Heart right ventricle (tissue), 16 donors: ENCODE results near the gene GRID1. TPM values are rescaled to one million over a fixed set of nuclear protein-coding genes. Genes with fewer than 3 reads are reported as not detected.

Experiments
- ATAC-seq, 8 donors: fragments of 200-7000 bp; cut with Tn5 transposase; one replicate each; pipeline ENCODE4 v1.9.1; 2020; ENCODE audit warnings: mild to moderate bottlenecking in 8 of 8, moderate library complexity in 8 of 8, moderate number of reproducible peaks in 1 of 8
- DNase-seq, 2 donors: peaks; one replicate each; pipeline ENCODE4 v3.0.0-alpha.2; 2020
- H3K27ac ChIP-seq, 10 donors: fragments of 200-600 bp; sonication (generic) in 2 of 10; one replicate each; pipeline versions ENCODE4 v1.5.0 to v1.8.0; 2020 to 2022; ENCODE audit warnings: mild to moderate bottlenecking in 3 of 10
- H3K27me3 ChIP-seq, 7 donors: fragments of 200-600 bp; one replicate each; pipeline ENCODE4 v1.8.0; 2021 to 2022; ENCODE audit warnings: mild to moderate bottlenecking in 2 of 7
- H3K36me3 ChIP-seq, 9 donors: fragments of 200-600 bp; sonication (generic) in 1 of 9; one replicate each; pipeline versions ENCODE4 v1.5.0 to v1.8.0; 2020 to 2022; ENCODE audit warnings: mild to moderate bottlenecking in 2 of 9
- H3K4me1 ChIP-seq, 9 donors: fragments of 200-600 bp; sonication (generic) in 1 of 9; one replicate each; pipeline versions ENCODE4 v1.5.0 to v1.8.0; 2020 to 2022; ENCODE audit warnings: mild to moderate bottlenecking in 4 of 9
- H3K4me3 ChIP-seq, 10 donors: fragments of 200-600 bp; sonication (generic) in 2 of 10; one replicate each; pipeline versions ENCODE4 v1.5.0 to v1.8.0; 2020 to 2022; ENCODE audit warnings: mild to moderate bottlenecking in 7 of 10, moderate library complexity in 2 of 10
- H3K9me3 ChIP-seq, 11 donors: fragments of 200-600 bp in 10 of 11; sonication (generic) in 2 of 11; one replicate each; pipeline versions ENCODE4 v1.5.0 to v1.8.0; 2013 to 2022; ENCODE audit warnings: mild to moderate bottlenecking in 2 of 11, control low read depth in 1 of 11, moderate library complexity in 1 of 11
- CTCF ChIP-seq, 9 donors: fragments of 200-600 bp; sonication (generic) in 2 of 9; IDR thresholded peaks; one replicate each; pipeline versions ENCODE4 v1.5.0 to v1.8.0; 2021 to 2022; ENCODE audit warnings: antibody characterized with exemption in 9 of 9, mild to moderate bottlenecking in 5 of 9, moderate library complexity in 1 of 9
- WGBS, 2 donors: extraction: QIAGEN DNeasy Blood & Tissue Kit; methylation state at CpG; one replicate each; pipeline ENCODE4 v1.1.7; 2013; ENCODE audit warnings: inconsistent platforms in 1 of 2; 5-methylcytosine and 5-hydroxymethylcytosine counted together
- intact Hi-C, 10 donors: fragments of 100-400 bp; cut with DNase I; formaldehyde crosslinking; loops; one replicate each; pipeline versions ENCODE4 v1.11.1 to v1.14.2; 2022
- polyA plus RNA-seq, 2 donors: library from polyadenylated mRNA; stranded (reverse); fragments of 200-250 nt; gene quantifications; one replicate each; pipeline ENCODE4 v1.2.3, GENCODE V29; 2013
- total RNA-seq, 10 donors: library from RNA; stranded (reverse); fragmentation: NEBNext Ultra II Directional in 3 of 10; extraction: Animal tissue kit (Norgen Biotek cat#: 25700) in 3 of 10; gene quantifications; one replicate each; pipeline versions ENCODE4 v1.2.1 to v1.2.4, GENCODE V29; 2021 to 2023
- donor health status: Arrhythmogenic right ventricular cardiomyopathy.
- donor health status: ischemic (EF 13 %, LVEDD 7.1; RV severe dilation, severe dysfunction).
- donor health status: healthy with polysubstance abuse.
- donor health status: DM: no; HTN: yes; CAD: no.
- donor health status: DM: no; HTN: no; CAD: no.
- donor health status: ischemic (EF 25% LVEDD 6.9; RV normal size, moderate dysfunction).
- donor health status: ischemic (EF 25% LVEDD 5.7; RV mildly dilated, moderate dysfunction).
- donor health status: healthy.
- donor health status: DM: yes; HTN: yes; CAD: no.
- donor health status: Ischemic cardiomyopathy.
- donor health status: ischemic (EF 35%, LVEDD 5.7; RV mildly dilated, moderate dysfunction).
- donor health status: nonischemic (EF 11% LVEDD 7.7; RV severe dilation, severe dysfunction).
- donor health status: DM: yes; HTN: yes; CAD: no.
- donor health status: PGD.
- donor health status: ischemic (EF 29% LVEDD 5.4; RV normal size, mild dysfunction).
- donor health status: nonischemic (EF 23%, LVEDD 6.1; RV moderate dilation, normal function).

GRID1 gene
- total and polyA plus RNA-seq, 12 donors, result 0.44 to 3.4 (median 1.5) TPM

GRCh38 chr10:85642421-85643170 lies 724.0 kb downstream of the GRID1 start:
- H3K27me3 ChIP-seq, result no peaks in the 10 kb centered on the region
- TF ChIP-seq CTCF (IDR thresholded peaks at IDR 0.05), result no peak
- WGBS, 2 donors, result 41 to 46% methylated on average over 4 of the region's 4 CpGs
- H3K27ac ChIP-seq, result no peak overlapping the region
- ATAC-seq (no peak), DNase-seq (no peak)
- H3K36me3 ChIP-seq, result no peaks in the 10 kb centered on the region
- H3K9me3 ChIP-seq, result no peaks in the 10 kb centered on the region
- no peak overlapping the region for H3K4me3 ChIP-seq
- intact Hi-C loops, result no loop called here
- H3K4me1 ChIP-seq, result peaks cover 0 to 14% (median 0%) of the 10 kb centered on the region in 9 donors

DNA sequence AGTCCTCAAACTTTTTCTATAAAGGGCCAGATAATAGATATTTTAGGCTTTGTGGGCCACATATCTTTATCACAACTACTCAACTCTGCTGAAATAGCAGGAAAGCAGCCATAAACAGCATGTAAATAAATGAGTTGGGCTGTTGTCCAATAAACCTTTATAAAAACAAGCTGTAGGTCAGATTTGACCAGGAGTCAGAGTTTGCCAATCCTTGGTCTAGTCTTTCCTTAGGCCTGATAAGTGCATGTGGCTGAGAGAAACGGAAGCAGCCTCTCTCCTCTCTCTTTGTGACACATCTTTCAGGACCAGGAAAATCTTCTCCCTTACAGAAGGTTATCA lies 724.5 kb downstream of the GRID1 start:
- no peak for ATAC-seq
- no peak for TF ChIP-seq CTCF (IDR thresholded peaks at IDR 0.05)
- Histone ChIP-seq H3K27me3 (no peaks in the 10 kb centered on the region), H3K9me3 (no peaks in the 10 kb centered on the region), H3K4me1 (peaks cover 0 to 14% (median 0%) of the 10 kb centered on the region in 9 donors), H3K36me3 (no peaks in the 10 kb centered on the region), H3K27ac (no peak overlapping the region), H3K4me3 (no peak overlapping the region)
- DNase-seq, result no peak
- intact Hi-C loops, result no loop called here
- WGBS, 2 donors, result 71 to 91% methylated on average over 1 of the region's 1 CpG

- Histone ChIP-seq H3K4me3 (no peak overlapping the region), H3K4me1 (peaks cover 0 to 14% (median 0%) of the 10 kb centered on the region in 9 donors), H3K36me3 (no peaks in the 10 kb centered on the region), H3K9me3 (no peaks in the 10 kb centered on the region), H3K27ac (no peak overlapping the region), H3K27me3 (no peaks in the 10 kb centered on the region)
- DNase-seq, result no peak
- ATAC-seq, result no peak
- no peak for TF ChIP-seq CTCF (IDR thresholded peaks at IDR 0.05)
- WGBS, 2 donors, result 73% methylated on average over 6 of the region's 6 CpGs
- intact Hi-C loops, result no loop called here
These were observed 725.1 kb downstream of the GRID1 start for GRCh38 chr10:85641479-85642009.

- peaks cover 0 to 14% (median 0%) of the 10 kb centered on the region in 9 donors for H3K4me1 ChIP-seq
- no peak for TF ChIP-seq CTCF (IDR thresholded peaks at IDR 0.05)
- H3K36me3 ChIP-seq, result no peaks in the 10 kb centered on the region
- H3K27me3 ChIP-seq, result no peaks in the 10 kb centered on the region
- intact Hi-C loops, result no loop called here
- no peak overlapping the region for H3K27ac ChIP-seq
- H3K9me3 ChIP-seq, result no peaks in the 10 kb centered on the region
- no peak overlapping the region for H3K4me3 ChIP-seq
- DNase-seq (no peak), ATAC-seq (no peak)
These were observed 727.8 kb downstream of the GRID1 start for GRCh38 chr10:85638797-85639196.
